ENCODE results near the gene NPPC. TPM values are rescaled to one million over a fixed set of nuclear protein-coding genes. Genes with fewer than 3 reads are reported as not detected.

The NPPC gene
- total RNA-seq, 1 donor from 2014 or later = 0.66 TPM

DNA sequence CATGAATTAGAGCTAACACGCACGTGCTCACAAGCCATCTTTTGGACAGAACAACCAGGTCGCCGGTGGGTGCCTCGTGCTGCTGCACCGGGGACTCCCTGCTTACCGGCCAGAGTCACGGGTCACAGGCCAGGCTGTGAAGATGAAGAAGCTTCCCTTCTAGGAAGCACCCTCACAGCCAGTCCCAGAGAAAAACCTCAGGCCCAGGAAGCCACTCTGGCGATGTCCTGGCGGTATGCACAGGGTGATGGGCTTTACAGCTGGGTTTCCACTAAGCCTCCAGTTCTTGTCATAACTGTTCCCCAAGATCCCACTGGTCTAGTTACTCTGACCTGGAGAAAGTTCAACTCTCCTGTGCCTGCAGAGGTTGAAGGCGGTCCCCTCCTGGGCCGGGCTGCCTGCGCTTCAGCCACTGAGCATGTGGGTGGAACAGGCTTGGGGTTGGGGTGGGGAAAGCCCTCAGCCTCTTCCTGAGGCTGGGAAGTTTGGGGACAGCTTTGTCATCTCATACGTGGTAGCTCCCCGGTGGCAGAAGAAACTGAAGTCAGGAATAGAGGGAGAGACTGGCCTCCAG is 20.1 kb upstream of the NPPC start:
- H2AFZ ChIP-seq (ENCODE audit: low read depth, low read length) = no peak overlapping the region
- Mint-ChIP-seq H3K27me3 (ENCODE audit: low read depth, unreplicated experiment) (peaks cover 13% of the 10 kb centered on the region), H3K36me3 (ENCODE audit: low read depth, unreplicated experiment) (peaks cover 1% of the 10 kb centered on the region), H3K27ac (ENCODE audit: unreplicated experiment) (no peak overlapping the region), H3K9me3 (ENCODE audit: unreplicated experiment) (peaks cover 5% of the 10 kb centered on the region), H3K4me3 (ENCODE audit: unreplicated experiment) (no peak overlapping the region), H3K4me1 (ENCODE audit: low read depth, unreplicated experiment) (no peaks in the 10 kb centered on the region)
- no peak overlapping the region for H3K9ac ChIP-seq (ENCODE audit: low read length)
- H3K27me3 ChIP-seq (ENCODE audit: insufficient read depth, low read length) = peaks cover 3% of the 10 kb centered on the region
- H3K27ac ChIP-seq (ENCODE audit: low read depth, low read length) = no peak overlapping the region
- H3K36me3 ChIP-seq (ENCODE audit: insufficient read depth, low read length) = no peaks in the 10 kb centered on the region
- no peaks in the 10 kb centered on the region for H4K20me1 ChIP-seq (ENCODE audit: insufficient read depth, low read length)
- H3K9me3 ChIP-seq (ENCODE audit: insufficient read depth, low read depth, low read length) = no peaks in the 10 kb centered on the region
- FAIRE-seq (no peak), DNase-seq (ENCODE audit: low read depth) (no peak)
- H3K4me1 ChIP-seq (ENCODE audit: insufficient read depth, low read length) = no peaks in the 10 kb centered on the region
- TF ChIP-seq EZH2 (IDR thresholded peaks at IDR 0.05; ENCODE audit: insufficient read depth, low read length) = no peak
- no peak for TF ChIP-seq CTCF (IDR thresholded peaks at IDR 0.05; ENCODE audit: insufficient read depth, low read depth, low read length)
- H3K79me2 ChIP-seq (ENCODE audit: insufficient read depth, low read length) = no peaks in the 10 kb centered on the region
- no peak overlapping the region for H3K4me2 ChIP-seq (ENCODE audit: low read length)
- H3K4me3 ChIP-seq (ENCODE audit: insufficient read depth, low read depth, low read length) = no peak overlapping the region

- H3K27ac Mint-ChIP-seq (ENCODE audit: unreplicated experiment) = no peak overlapping the region
- H3K9me3 Mint-ChIP-seq (ENCODE audit: unreplicated experiment) = no peaks in the 10 kb centered on the region
- TF ChIP-seq EZH2 (IDR thresholded peaks at IDR 0.05; ENCODE audit: insufficient read depth, low read length) (no peak), CTCF (IDR thresholded peaks at IDR 0.05; ENCODE audit: insufficient read depth, low read depth, low read length) (no peak)
- H3K4me3 Mint-ChIP-seq (ENCODE audit: unreplicated experiment) = no peak overlapping the region
- no peaks in the 10 kb centered on the region for H3K36me3 ChIP-seq (ENCODE audit: insufficient read depth, low read length)
- H3K27ac ChIP-seq (ENCODE audit: low read depth, low read length) = no peak overlapping the region
- no peak overlapping the region for H3K9ac ChIP-seq (ENCODE audit: low read length)
- H3K4me2 ChIP-seq (ENCODE audit: low read length) = no peak overlapping the region
- no peaks in the 10 kb centered on the region for H3K79me2 ChIP-seq (ENCODE audit: insufficient read depth, low read length)
- H3K4me1 ChIP-seq (ENCODE audit: insufficient read depth, low read length) = no peaks in the 10 kb centered on the region
- no peaks in the 10 kb centered on the region for H3K36me3 Mint-ChIP-seq (ENCODE audit: low read depth, unreplicated experiment)
- H3K27me3 Mint-ChIP-seq (ENCODE audit: low read depth, unreplicated experiment) = peaks cover 18% of the 10 kb centered on the region
- H3K9me3 ChIP-seq (ENCODE audit: insufficient read depth, low read depth, low read length) = no peaks in the 10 kb centered on the region
- no peak overlapping the region for H2AFZ ChIP-seq (ENCODE audit: low read depth, low read length)
- no peaks in the 10 kb centered on the region for H4K20me1 ChIP-seq (ENCODE audit: insufficient read depth, low read length)
- no peak for FAIRE-seq
- no peak overlapping the region for H3K4me3 ChIP-seq (ENCODE audit: insufficient read depth, low read depth, low read length)
- no peaks in the 10 kb centered on the region for H3K4me1 Mint-ChIP-seq (ENCODE audit: low read depth, unreplicated experiment)
- H3K27me3 ChIP-seq (ENCODE audit: insufficient read depth, low read length) = peaks cover 3% of the 10 kb centered on the region
- no peak for DNase-seq (ENCODE audit: low read depth)
Measured at GRCh38 chr2:231942180-231942579, 16.0 kb upstream of the NPPC start.

DNA sequence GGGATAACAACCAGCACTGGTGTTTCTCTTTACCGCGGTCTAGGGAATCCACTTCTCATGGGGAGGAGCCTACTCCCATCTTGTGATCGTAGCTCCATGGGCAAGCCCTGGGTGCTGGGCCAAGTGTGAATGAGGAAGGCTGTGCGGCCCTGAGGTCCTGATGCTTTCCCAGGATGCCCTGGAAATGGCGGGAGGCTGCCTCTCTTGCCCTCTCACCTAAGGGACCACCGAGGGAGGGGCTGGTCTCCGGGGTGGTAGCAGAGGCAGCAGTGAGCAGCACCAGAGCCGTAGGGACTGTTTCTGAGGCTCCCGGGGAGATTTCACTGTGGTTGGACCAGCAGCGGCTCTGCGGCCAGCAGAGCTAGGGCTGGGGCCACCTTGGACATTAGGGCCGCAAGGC is 15.5 kb upstream of the NPPC start:
- H3K27ac Mint-ChIP-seq (ENCODE audit: unreplicated experiment) = no peak overlapping the region
- Histone ChIP-seq H3K4me3 (ENCODE audit: insufficient read depth, low read depth, low read length) (no peak overlapping the region), H3K36me3 (ENCODE audit: insufficient read depth, low read length) (no peaks in the 10 kb centered on the region), H2AFZ (ENCODE audit: low read depth, low read length) (no peak overlapping the region), H3K9me3 (ENCODE audit: insufficient read depth, low read depth, low read length) (no peaks in the 10 kb centered on the region), H3K9ac (ENCODE audit: low read length) (no peak overlapping the region), H3K79me2 (ENCODE audit: insufficient read depth, low read length) (no peaks in the 10 kb centered on the region), H3K4me2 (ENCODE audit: low read length) (no peak overlapping the region), H3K27me3 (ENCODE audit: insufficient read depth, low read length) (peaks cover 4% of the 10 kb centered on the region), H4K20me1 (ENCODE audit: insufficient read depth, low read length) (no peaks in the 10 kb centered on the region), H3K27ac (ENCODE audit: low read depth, low read length) (no peak overlapping the region), H3K4me1 (ENCODE audit: insufficient read depth, low read length) (no peaks in the 10 kb centered on the region)
- peaks cover 1% of the 10 kb centered on the region for H3K4me1 Mint-ChIP-seq (ENCODE audit: low read depth, unreplicated experiment)
- H3K4me3 Mint-ChIP-seq (ENCODE audit: unreplicated experiment) = no peak overlapping the region
- no peak for DNase-seq (ENCODE audit: low read depth)
- peaks cover 15% of the 10 kb centered on the region for H3K27me3 Mint-ChIP-seq (ENCODE audit: low read depth, unreplicated experiment)
- H3K36me3 Mint-ChIP-seq (ENCODE audit: low read depth, unreplicated experiment) = no peaks in the 10 kb centered on the region
- TF ChIP-seq CTCF (IDR thresholded peaks at IDR 0.05; ENCODE audit: insufficient read depth, low read depth, low read length) (no peak), EZH2 (IDR thresholded peaks at IDR 0.05; ENCODE audit: insufficient read depth, low read length) (no peak)
- no peaks in the 10 kb centered on the region for H3K9me3 Mint-ChIP-seq (ENCODE audit: unreplicated experiment)
- no peak for FAIRE-seq

Measured in astrocyte (in vitro differentiated cells and primary cell).